HG02759 (cell line): ENCODE data around the gene PAQR8.
A peak's percentile ranks its signal among the peaks of the same experiment; 100 is the strongest.
"Not testable (repeated sequence)": the region's sequence is repeated elsewhere in the genome, so short reads cannot be mapped to it uniquely, and the experiment has no call there.

Experiments
- ATAC-seq: cut with Tn5 transposase; IDR thresholded peaks from one replicate; pipeline ENCODE4 v1.9.1; 2021; ENCODE audit warnings: mild to moderate bottlenecking, moderate library complexity; ENCODE audit not compliant: unreplicated experiment

The PAQR8 gene

GRCh38 chr6:52375780-52376556 lies 14.0 kb downstream of the PAQR8 start:
- ATAC-seq = no peak

GRCh38 chr6:52376763-52377162 lies 14.8 kb downstream of the PAQR8 start:
- ATAC-seq = no peak

GRCh38 chr6:52377538-52378221 lies 15.7 kb downstream of the PAQR8 start:
- peak; percentile 62 for ATAC-seq

DNA sequence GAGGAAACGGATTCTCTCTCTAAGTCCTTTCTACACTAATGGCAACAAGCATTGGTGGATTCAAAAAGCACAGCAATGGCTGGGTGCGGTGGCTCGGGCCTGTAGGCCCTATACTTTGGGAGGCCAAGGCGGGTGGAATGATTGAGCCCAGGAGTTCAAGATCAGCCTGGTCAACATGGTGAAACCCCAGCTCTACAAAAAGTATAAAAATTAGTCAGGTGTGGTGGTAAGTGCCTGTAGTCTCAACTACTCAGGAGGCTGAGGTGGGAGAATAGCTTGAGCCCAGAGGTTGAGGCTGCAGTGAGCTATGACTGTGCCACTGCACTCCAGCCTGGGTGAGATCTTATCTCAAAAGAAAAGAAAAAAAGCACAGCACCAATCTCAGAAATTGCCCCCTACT lies 19.3 kb downstream of the PAQR8 start:
- ATAC-seq = no peak

- ATAC-seq = no peak
Observed at GRCh38 chr6:52384145-52384766, 22.3 kb downstream of the PAQR8 start.

- no peak for ATAC-seq
Observed at GRCh38 chr6:52385074-52385473, 23.1 kb downstream of the PAQR8 start.

- ATAC-seq = not testable (repeated sequence)
Observed at GRCh38 chr6:52388119-52388518, 26.2 kb downstream of the PAQR8 start.

DNA sequence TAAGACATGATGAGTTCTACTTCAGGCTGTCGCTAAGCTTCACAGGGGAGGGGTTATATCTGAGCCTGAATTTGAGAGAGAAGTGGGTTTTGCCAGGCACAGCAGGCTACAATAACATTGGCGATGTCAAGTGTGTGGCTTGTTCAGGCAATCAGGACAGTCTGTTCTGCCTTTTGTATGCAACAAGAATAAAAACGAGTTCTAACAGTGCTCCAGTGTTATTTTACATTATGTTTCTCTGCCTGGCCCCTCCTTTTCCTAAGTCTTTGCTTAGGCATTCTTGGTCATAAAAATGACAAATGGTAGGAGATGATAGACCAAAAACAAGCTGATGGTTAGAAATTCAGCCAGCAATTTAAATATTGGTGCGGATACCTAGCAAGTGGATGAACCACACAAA lies 26.8 kb downstream of the PAQR8 start:
- ATAC-seq = no peak

DNA sequence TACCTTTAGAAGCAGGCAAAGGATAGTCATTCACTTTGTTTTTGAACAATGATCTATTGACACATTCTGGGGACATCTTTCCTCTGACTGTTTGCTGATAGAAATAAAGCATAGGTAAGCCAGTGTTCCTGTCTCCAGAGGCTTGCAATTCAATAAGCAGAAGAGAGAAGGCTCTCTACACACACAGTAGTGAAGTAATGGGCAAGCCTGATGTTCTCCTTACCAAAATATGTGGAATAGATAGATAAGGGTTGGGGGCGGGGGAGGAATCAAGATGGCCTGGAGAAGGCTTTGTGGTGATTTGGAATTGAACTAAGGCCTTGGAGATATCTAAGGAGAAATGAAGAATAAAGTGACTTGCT lies 27.3 kb downstream of the PAQR8 start:
- no peak for ATAC-seq

- peak; percentile 76 for ATAC-seq
Observed at GRCh38 chr6:52389626-52390360, 27.8 kb downstream of the PAQR8 start.

DNA sequence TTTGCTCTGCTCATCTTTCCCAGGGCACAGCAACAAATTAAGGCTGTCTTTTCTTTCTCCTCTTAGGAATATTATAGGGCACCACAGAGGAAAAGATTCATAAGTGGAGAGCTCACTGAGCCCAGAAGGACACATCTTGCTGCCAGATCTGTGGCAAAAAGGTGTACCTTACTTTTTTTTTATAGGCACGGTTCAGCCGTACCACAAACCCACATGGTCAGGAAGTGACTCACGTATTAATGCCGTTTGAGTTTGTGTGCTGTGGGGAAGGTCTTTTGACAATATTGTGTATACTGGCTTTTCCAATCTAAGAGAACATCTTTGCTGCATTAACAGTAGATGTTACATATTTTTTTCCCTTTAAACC lies 28.4 kb downstream of the PAQR8 start:
- ATAC-seq = peak; percentile 54

GRCh38 chr6:52391599-52391998 lies 29.6 kb downstream of the PAQR8 start:
- no peak for ATAC-seq

DNA sequence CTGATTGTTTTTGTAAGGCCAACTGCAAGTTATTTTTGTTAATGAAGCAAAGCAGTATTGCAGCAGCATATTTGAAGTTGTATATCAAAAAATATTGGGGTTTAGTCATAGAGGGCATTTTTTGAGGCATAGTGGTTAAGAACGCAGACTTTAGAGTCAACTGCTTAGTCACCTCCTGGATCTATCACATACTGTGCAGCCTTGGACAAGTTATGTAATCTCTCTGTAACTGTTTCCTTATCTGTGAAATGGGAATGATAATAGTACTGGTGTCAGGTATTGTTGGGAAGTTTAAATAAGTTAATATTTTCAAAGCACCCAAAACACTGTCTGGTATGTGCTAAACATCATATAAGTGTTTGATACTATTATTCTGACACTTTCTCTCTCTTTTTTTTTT lies 31.0 kb downstream of the PAQR8 start:
- ATAC-seq = no peak

GRCh38 chr6:52393780-52394179 lies 31.8 kb downstream of the PAQR8 start:
- ATAC-seq = no peak

DNA sequence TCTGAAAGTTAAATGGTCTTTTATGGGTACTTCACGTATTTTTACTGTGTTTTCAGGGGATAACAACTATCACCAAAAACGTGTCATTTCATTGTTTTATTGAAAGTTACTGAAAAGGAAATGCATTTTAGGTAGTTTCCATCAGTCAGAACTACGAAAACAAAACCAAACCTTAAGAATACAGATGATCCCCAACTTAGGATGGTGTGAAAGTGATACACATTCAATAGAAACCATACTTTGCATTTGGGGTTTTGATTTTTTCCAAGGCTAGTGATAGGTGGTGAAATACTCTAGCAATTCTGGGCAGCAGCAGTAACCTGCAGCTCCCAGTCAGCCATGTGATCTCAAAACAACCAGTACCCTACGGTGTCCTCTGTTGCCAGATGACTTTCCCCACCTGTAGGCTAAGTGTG lies 32.3 kb downstream of the PAQR8 start:
- peak; percentile 30 for ATAC-seq

- ATAC-seq = no peak
Observed at GRCh38 chr6:52395969-52396368, 34.0 kb downstream of the PAQR8 start.

DNA sequence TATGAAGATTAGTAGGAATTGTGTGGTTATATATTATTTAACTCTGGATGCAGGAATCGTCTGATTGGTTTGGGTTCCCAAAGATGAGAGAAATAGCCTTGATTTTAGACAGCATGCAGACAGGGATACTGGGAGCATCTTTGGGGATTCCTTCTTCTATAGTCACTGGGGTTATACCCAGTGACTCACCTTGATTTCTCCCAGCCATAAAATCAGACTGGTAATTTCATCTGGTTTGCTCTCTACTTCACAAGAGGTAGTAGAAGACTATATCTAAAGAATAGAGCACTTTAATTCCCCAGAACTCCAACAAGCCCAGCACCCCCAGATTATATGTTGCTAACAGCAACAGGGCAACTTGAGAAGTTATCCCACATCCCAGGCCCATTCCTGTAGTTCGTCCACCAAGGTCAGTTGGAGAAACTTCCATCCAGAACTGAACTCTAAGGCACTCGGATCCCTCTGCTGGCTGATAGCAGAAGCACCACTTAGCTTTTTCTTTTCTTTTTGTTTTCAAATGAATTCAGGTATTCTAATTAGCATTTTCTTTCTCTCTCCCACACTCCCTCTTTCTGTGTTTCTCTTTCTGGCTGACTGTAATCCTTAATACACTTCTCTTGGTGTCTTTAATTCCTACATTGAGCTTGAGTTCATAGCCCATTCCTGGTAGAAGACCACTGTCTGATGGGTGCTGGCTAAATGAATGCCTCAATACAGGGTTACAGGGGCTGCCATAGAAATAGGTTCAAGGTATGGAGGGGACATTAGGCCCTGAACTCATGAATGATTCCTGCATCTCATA lies 37.8 kb downstream of the PAQR8 start:
- peak; percentile 52 for ATAC-seq

GRCh38 chr6:52400313-52401041 lies 38.5 kb downstream of the PAQR8 start:
- no peak for ATAC-seq

- no peak for ATAC-seq
Observed at GRCh38 chr6:52403086-52403485, 41.1 kb downstream of the PAQR8 start.

DNA sequence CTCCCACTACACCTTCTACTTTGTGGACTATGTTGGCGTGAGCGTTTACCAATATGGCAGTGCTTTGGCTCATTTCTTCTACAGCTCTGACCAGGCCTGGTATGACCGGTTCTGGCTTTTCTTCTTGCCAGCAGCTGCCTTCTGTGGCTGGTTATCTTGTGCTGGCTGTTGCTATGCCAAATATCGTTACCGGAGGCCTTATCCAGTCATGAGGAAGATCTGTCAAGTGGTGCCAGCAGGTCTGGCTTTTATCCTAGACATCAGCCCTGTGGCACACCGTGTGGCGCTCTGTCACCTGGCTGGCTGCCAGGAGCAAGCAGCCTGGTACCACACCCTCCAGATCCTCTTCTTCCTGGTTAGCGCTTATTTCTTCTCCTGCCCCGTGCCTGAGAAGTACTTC lies 41.7 kb downstream of the PAQR8 start:
- no peak for ATAC-seq
